Stimulated activated CD4-positive, alpha-beta T cell treated with anti-CD3 and anti-CD28 coated beads, Interleukin-12 subunit alpha, Interleukin-12 subunit beta, amount 100 ng/mL, for 48 hours (primary cell): Measurements from ENCODE around the gene APOL5.

Experiments used
- DNase-seq, 3 donors: peaks; one replicate each; pipeline ENCODE4 v3.0.0-alpha.2; 2020; ENCODE audit warnings: low read depth in 2 of 3, low spot score in 1 of 3

The APOL5 gene

DNA sequence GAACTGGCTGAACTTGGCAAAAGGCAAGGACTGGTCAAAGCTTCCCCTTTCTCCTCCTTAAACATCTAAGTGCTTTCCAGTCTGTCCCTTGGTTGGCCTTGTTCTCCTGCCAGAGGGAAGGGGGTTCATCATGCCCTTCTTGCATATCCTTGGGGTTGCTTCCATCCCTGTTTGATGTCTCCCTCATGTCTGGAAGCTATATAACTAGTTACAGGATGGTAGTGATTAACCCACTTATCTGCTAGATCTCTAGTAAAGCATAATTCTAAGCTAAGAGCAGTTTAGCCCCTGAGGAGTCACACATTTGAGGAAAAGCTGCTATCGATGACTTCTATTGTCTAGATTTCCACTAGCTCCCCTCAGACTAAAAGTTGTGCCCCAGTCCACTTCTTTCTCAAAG lies 22.9 kb downstream of the APOL5 start:
- no peak for DNase-seq

- no peak for DNase-seq
Measured at GRCh38 chr22:35742342-35743100, 24.8 kb downstream of the APOL5 start.

DNA sequence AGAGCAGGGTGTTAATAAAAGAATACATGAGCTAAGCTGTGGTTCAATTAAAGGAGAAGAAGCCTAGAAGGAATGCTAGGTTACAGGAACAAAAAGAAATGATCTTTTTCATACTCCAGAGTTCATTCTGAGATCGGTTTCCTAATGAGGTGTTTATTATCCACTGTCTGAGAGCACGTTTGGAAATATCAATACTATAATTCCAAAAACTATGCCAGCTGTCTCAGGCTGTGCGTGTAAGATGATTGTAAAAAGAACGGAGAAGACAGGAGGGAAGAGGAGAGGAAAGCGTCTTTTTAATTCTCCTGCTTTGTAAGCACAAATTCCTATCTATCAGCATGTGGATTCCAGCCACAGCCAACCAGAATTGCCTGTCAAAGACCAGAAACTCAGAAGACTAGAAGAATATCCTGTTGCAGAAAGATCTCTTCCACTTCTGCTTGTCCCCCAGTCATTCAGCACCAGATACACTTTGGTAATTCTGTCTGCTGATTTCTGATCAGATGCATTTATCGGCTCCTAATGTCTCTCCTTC lies 25.7 kb downstream of the APOL5 start:
- DNase-seq = no peak

DNA sequence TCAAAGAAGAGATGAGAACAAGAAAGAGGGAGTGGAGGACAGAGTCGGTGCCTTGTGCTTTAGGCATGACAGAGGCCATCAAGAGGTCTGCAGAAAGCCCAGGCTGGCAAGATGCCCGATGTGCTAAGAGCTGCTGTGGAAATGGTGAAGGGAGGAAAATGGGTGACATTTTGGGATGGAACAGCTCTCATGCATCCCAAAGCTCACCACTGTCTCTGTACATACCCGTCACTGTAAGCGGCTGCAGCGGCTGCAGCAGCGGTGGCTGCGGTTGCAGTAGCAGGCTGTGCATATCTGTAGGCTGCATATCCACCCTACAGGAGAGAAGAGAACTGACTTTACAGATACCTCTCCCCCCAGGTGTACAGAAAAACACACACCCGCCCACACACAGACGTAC lies 28.6 kb downstream of the APOL5 start:
- no peak for DNase-seq

- DNase-seq = no peak
Measured at GRCh38 chr22:35746946-35747703, 29.5 kb downstream of the APOL5 start.

DNA sequence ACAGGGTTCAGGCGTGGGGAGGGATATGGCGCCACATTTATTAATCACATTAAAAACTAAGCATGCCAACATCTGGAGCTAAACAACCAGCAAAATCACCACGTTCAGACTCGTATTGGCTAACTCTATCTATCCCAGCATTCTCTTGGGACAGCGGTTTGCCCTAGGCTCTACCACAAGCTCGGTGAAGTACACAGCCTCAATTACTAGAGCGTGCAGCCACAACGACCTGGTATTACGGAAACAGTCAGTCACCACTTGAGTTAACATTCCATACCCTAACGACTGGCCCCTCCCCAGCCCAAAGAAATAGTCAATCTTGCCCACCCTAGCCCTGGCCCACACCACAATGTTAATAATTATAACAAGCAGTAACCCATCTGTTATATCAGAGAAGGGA lies 32.1 kb downstream of the APOL5 start:
- no peak for DNase-seq

GRCh38 chr22:35752006-35752862 lies 34.6 kb downstream of the APOL5 start:
- no peak for DNase-seq

DNA sequence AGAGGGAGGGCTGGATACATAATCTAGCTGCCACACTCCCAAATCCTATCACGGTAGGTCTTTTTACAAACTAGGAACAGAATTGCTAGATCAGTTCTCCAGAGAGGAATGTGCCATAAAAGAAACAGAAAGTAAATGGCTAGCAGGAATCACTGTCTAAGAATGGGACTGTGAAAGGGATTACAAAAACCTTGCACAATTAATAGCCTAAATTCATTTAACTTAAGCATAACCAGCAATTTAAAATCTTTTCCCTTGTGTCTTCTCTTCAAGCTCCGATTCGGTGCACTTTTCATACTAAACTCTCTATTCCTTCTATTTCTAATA lies 35.2 kb downstream of the APOL5 start:
- DNase-seq = no peak

GRCh38 chr22:35754761-35755160 lies 37.1 kb downstream of the APOL5 start:
- DNase-seq = no peak

DNA sequence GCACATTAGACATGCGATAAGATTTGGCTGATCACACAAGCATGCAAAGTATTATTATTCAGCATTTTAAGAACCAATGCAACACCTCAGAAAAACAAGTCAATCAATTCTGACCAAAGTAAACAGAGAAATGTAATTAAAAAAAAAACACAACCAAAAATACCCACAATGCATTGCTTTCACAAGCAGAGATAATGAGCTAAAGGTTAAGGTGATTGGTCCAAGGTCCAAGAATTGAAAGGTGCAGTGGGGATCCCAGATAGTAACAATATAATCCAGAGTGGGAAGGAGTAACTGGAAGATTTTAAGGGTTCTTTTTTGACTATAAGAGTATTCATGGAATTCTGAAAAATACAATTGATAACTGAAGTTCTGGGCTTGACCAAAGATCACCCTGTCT lies 39.0 kb downstream of the APOL5 start:
- DNase-seq = no peak

GRCh38 chr22:35758394-35758793 lies 40.7 kb downstream of the APOL5 start:
- no peak for DNase-seq

DNA sequence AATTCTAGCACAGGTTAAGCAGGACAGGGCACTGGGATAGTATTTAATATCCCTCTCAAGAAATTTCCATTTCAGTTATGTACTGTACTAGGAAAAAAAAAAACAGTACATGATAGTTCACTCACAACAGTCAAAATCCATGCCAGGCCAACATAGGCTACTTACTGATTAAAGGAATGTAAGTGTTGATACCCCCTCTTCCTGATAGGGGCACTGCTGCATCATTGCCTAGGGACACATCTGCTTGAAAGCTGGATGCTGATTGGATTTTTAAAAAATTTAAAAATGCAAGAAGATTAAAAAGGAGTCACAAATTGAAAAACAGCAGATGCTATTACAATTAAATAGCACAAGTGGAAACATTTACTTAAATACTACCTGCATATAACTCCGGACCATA lies 43.4 kb downstream of the APOL5 start:
- no peak for DNase-seq

DNA sequence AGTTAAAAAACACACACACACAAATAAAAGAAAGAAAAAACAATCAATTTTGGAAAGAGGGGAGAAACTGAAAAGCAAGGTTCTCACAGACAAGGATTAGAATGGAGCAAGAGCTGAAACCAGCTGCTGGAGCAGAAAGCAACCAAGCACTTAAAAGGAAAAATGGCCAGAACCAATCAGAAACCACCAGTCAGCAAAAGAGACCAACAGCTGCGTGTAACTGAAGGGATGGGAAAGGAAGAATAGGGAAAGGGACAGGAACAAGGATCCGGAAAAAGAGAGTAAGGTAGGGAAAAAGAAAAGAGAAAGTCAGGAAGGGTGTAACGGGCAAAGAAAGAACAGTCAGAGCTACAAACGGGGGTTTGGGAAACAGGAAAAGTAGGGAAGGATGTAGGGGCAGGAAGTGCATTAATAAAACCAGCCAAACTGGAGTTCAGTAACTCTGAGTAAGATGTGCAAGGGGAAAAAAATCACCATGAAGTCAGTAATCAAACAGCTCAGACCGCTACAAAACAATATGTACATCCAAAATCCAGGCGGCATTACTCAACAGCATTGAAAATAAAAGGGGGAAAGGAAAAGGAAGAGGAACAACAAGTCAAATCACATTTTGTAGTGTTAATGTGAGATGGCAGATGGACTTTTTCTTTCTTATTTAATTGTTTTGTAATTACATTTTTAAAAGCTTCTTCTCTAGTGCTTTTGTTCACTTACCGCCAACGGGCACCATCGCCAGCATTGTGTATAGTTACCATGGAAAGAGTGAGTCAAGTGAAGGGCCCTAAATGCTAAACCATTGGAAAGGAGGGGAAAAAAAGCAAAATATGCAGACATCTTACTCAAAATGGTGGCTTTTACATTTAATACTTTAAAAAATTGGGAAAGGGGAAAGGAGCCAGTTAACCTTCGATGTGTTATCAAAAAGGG lies 49.2 kb downstream of the APOL5 start:
- DNase-seq = no peak

DNA sequence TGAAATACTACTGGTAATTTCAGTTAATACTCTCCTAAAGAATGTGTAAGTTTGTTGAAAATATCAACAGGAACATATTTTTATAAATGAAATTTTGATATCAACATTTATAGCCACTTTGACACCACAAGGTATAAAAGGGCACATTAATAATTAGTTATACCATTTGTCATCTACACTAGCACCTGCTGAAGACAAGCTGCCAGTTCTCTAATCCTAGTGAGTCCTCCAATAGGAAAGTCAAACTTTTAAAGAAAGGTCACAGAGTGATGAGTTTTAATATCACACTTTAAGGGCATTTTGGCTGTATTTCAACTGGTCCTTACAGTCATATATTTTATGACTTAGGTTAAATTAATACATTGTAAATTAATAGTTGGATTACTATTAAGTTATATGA lies 52.3 kb downstream of the APOL5 start:
- DNase-seq = no peak

- DNase-seq = no peak
Measured at GRCh38 chr22:35775339-35775738, 57.7 kb downstream of the APOL5 start.

DNA sequence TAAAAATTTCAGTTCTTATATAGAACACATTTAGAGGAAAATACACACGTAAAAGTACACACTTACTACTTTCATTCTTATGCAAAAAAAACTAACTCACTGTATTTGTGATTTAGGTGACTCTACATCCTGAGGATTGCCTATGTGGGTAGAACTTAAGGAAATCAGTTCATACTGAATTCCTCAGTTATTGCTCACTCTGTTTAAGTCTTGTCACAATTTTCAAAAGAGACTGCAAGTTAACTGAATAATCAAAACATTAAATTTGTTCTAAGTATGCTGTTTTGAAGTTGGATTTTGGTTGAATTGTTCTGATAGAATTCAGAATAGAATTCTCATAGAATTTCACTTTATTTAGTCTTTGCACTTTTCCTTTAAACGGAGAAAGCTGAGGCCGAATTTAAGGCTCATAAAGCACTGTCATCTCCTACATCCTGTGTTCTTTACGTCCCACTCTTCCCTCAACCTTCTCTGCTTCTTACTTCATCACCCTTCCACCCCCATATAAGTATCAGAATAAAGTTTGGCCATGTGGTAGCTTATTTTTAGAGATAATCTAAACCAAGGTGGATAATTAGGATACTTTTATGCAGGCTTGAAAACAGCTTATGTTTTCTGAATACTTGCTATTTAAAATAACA lies 59.8 kb downstream of the APOL5 start:
- DNase-seq = no peak
